Activated CD8-positive, alpha-beta T cell treated with anti-CD3 and anti-CD28 coated beads for 36 hours (primary cell): ENCODE results near the gene ATP8A1. TPM values are rescaled to one million over a fixed set of nuclear protein-coding genes. Genes with fewer than 3 reads are reported as not detected.
"Not testable (repeated sequence)": the region's sequence is repeated elsewhere in the genome, so short reads cannot be mapped to it uniquely, and the experiment has no call there.

ENCODE experiments used
- ATAC-seq: fragments of 200-7000 bp; cut with Tn5 transposase; one replicate; pipeline ENCODE4 v1.10.0; 2021; ENCODE audit warnings: mild to moderate bottlenecking, moderate library complexity
- CTCF ChIA-PET: fragments of 350-600 bp; sonication (Branson Sonifier 250); formaldehyde crosslinking; loops from one replicate; lab custom pipeline; 2021; ENCODE audit warnings: antibody characterized with exemption; lab: Charles Lee
- POLR2A ChIA-PET: fragments of 350-600 bp; sonication (Branson Sonifier 250); formaldehyde crosslinking; loops from one replicate; lab custom pipeline; 2021; ENCODE audit warnings: antibody characterized with exemption; lab: Charles Lee
- DNase-seq: peaks from one replicate; pipeline ENCODE4 v3.0.0-alpha.2; 2020
- H3K27ac Mint-ChIP-seq: one replicate; pipeline ENCODE4 v1.8.0; 2021; ENCODE audit warnings: mild to moderate bottlenecking, mixed read lengths
- H3K27me3 Mint-ChIP-seq: one replicate; pipeline ENCODE4 v1.8.0; 2021; ENCODE audit warnings: mixed read lengths
- H3K36me3 Mint-ChIP-seq: one replicate; pipeline ENCODE4 v1.8.0; 2021; ENCODE audit warnings: low read depth, mixed read lengths
- H3K4me1 Mint-ChIP-seq: one replicate; pipeline ENCODE4 v1.8.0; 2021; ENCODE audit warnings: low read depth, mixed read lengths
- H3K4me3 Mint-ChIP-seq: one replicate; pipeline ENCODE4 v1.8.0; 2021; ENCODE audit warnings: mild to moderate bottlenecking, moderate library complexity, mixed read lengths
- H3K9me3 Mint-ChIP-seq: one replicate; pipeline ENCODE4 v1.8.0; 2021; ENCODE audit warnings: mixed read lengths
- intact Hi-C: fragments of 100-400 bp; cut with micrococcal nuclease; formaldehyde crosslinking; loops from one replicate; pipeline ENCODE4 v1.10.0; 2022
- total RNA-seq, 2 experiments: library from RNA; stranded (reverse); gene quantifications; one replicate each; pipeline ENCODE4 v1.2.3, GENCODE V29; 2021
- TF ChIP-seq, protein P1 (sequence below): fragments of 200-600 bp; IDR thresholded peaks from one replicate; pipeline ENCODE4 v1.8.0; 2022; ENCODE audit warnings: antibody characterized with exemption, mild to moderate bottlenecking

Gene ATP8A1
- total RNA-seq, 2 experiments from 2014 or later: 28.1 to 30.7 TPM

GRCh38 chr4:42390622-42391354, 266.1 kb downstream of the ATP8A1 start:
- TF ChIP-seq, protein P1, sequence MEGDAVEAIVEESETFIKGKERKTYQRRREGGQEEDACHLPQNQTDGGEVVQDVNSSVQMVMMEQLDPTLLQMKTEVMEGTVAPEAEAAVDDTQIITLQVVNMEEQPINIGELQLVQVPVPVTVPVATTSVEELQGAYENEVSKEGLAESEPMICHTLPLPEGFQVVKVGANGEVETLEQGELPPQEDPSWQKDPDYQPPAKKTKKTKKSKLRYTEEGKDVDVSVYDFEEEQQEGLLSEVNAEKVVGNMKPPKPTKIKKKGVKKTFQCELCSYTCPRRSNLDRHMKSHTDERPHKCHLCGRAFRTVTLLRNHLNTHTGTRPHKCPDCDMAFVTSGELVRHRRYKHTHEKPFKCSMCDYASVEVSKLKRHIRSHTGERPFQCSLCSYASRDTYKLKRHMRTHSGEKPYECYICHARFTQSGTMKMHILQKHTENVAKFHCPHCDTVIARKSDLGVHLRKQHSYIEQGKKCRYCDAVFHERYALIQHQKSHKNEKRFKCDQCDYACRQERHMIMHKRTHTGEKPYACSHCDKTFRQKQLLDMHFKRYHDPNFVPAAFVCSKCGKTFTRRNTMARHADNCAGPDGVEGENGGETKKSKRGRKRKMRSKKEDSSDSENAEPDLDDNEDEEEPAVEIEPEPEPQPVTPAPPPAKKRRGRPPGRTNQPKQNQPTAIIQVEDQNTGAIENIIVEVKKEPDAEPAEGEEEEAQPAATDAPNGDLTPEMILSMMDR: no peak
- ATAC-seq (no peak), DNase-seq (no peak)
- POLR2A ChIA-PET: no interaction called here
- Mint-ChIP-seq H3K9me3 (no peaks in the 10 kb centered on the region), H3K27me3 (peaks cover 11% of the 10 kb centered on the region), H3K4me1 (no peaks in the 10 kb centered on the region), H3K27ac (no peak overlapping the region), H3K36me3 (no peaks in the 10 kb centered on the region), H3K4me3 (no peak overlapping the region)
- CTCF ChIA-PET: no interaction called here
- intact Hi-C loops: no loop called here

DNA sequence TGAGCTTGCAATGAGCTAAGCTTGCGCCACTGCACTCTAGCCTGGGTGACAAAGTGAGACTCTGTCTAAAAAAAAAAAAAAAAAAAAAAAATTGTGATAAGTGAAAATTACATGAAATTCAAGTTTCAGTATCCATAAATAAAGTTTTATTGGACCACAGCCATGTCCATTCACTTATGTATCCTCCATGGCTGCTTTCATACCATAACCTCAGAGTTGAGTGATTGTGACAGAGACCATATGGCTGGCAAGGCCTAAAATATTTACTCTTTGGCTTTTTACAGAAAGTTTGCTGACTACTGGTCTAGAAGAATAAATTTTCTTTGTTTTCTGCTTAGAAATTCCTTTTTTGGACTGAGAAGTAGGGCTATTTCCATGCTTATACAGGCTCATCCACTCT, 271.4 kb downstream of the ATP8A1 start:
- ATAC-seq (no peak), DNase-seq (no peak)
- Mint-ChIP-seq H3K27ac (no peak overlapping the region), H3K27me3 (peaks cover 12% of the 10 kb centered on the region), H3K4me1 (no peaks in the 10 kb centered on the region), H3K9me3 (no peaks in the 10 kb centered on the region), H3K36me3 (no peaks in the 10 kb centered on the region), H3K4me3 (no peak overlapping the region)
- ChIA-PET POLR2A (no interaction called here), CTCF (no interaction called here)
- TF ChIP-seq, protein P1: no peak
- intact Hi-C loops: no loop called here

DNA sequence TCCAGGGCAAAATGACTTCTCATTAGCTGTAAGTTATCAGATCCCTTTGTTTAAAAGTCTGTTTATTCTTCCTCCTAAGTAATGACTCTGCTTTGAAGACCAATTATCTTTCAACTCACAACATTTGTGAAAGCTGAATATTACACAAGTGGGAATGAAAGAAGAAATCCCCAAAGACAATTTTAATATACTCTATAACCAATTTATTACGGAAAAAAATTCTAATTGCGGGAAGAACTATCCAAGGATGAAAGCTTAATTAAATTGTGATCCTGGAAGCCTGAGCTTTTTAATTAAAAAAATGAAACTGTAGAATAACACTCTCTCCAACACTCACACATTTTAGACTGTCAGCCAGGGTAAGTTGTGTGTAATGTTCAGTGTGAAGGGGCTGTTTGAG, 275.2 kb downstream of the ATP8A1 start:
- Mint-ChIP-seq H3K36me3 (no peaks in the 10 kb centered on the region), H3K9me3 (no peaks in the 10 kb centered on the region), H3K27me3 (peaks cover 15% of the 10 kb centered on the region), H3K27ac (no peak overlapping the region), H3K4me1 (no peaks in the 10 kb centered on the region), H3K4me3 (no peak overlapping the region)
- ATAC-seq: no peak
- ChIA-PET POLR2A (no interaction called here), CTCF (interaction anchor here (1.1 kb wide), 1 partner anchor 22 kb away, joined by 3 read pairs; no protein-coding TSS in a partner anchor)
- DNase-seq: no peak
- intact Hi-C loops: no loop called here
- TF ChIP-seq, protein P1: no peak

DNA sequence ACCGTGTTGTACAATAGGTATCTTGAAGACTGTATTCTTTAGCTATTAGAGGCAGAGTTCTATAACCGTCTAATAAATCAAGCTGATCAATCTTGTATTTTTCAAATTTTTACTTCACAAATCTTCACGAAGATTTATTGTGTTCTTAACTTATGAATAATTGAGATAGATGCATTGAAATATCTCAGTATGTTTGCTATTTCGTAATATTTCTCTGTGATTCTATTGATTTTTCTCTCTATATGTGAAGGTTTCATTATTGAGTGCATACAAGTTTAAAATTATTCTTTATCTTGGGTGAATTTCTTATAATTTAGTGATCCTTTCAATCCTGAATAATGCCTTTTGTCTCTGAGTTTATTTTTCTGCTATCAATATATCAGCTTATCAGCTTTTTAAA, 279.4 kb downstream of the ATP8A1 start:
- DNase-seq: no peak
- H3K9me3 Mint-ChIP-seq: no peaks in the 10 kb centered on the region
- no peaks in the 10 kb centered on the region for H3K4me1 Mint-ChIP-seq
- no peak for ATAC-seq
- intact Hi-C loops: no loop called here
- ChIA-PET POLR2A (no interaction called here), CTCF (no interaction called here)
- H3K36me3 Mint-ChIP-seq: no peaks in the 10 kb centered on the region
- no peak overlapping the region for H3K4me3 Mint-ChIP-seq
- H3K27me3 Mint-ChIP-seq: peaks cover 16% of the 10 kb centered on the region
- TF ChIP-seq, protein P1: no peak
- no peak overlapping the region for H3K27ac Mint-ChIP-seq

DNA sequence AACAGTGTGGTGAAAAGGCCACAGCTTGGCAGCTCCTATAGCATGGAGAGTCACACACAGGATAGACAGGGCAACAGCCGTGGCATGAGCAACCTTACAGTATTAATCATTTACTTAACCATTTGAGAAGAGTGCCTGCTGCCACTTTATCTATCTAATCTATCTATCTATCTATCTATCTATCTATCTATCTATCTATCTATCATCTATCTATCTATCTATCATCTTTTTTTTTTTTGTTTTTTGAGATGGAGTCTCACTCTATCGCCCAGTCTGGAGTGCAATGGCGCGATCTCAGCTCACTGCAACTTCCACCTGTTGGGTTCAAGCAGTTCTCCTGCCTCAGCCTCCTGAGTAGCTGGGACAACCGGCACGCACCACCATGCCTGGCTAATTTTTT, 284.6 kb downstream of the ATP8A1 start:
- H3K9me3 Mint-ChIP-seq, DNase-seq, H3K27ac Mint-ChIP-seq, H3K36me3 Mint-ChIP-seq, POLR2A ChIA-PET, H3K27me3 Mint-ChIP-seq, H3K4me3 Mint-ChIP-seq, H3K4me1 Mint-ChIP-seq, ATAC-seq: not testable (repeated sequence)
- CTCF ChIA-PET: interaction anchor here (1.1 to 5.8 kb wide), 10 partner anchors 18 to 473 kb away, joined by 3 to 43 read pairs (median 6); no protein-coding TSS in a partner anchor
- intact Hi-C loops: loop anchor here (5.0 kb wide), 1 partner anchor 150 kb away; no protein-coding TSS in a partner anchor
